Panc1 (cell line): ENCODE results near the gene ASCC1.

Experiments
- POLR2AphosphoS5 ChIP-seq: IDR thresholded peaks from 2 replicates; pipeline ENCODE4 v1.6.1; 2012; ENCODE audit warnings: mild to moderate bottlenecking, low read depth, low read length, moderate library complexity
- TF ChIP-seq, protein P1 (sequence below): fragments of 450-650 bp; IDR thresholded peaks from 2 replicates; pipeline ENCODE4 v1.5.1; 2017; ENCODE audit warnings: mild to moderate bottlenecking
- TF ChIP-seq, protein P2 (sequence below), 2 experiments: IDR thresholded peaks; 2 replicates each; pipeline ENCODE4 v1.6.1; 2011 to 2012; ENCODE audit warnings: low read depth in 2 of 2, control low read depth in 1 of 2, low read length in 1 of 2, mild to moderate bottlenecking in 1 of 2, moderate library complexity in 1 of 2; ENCODE audit not compliant: insufficient read depth in 1 of 2

GRCh38 chr10:72098301-72098835 lies 117.7 kb downstream of the ASCC1 start:
- TF ChIP-seq, protein P1, sequence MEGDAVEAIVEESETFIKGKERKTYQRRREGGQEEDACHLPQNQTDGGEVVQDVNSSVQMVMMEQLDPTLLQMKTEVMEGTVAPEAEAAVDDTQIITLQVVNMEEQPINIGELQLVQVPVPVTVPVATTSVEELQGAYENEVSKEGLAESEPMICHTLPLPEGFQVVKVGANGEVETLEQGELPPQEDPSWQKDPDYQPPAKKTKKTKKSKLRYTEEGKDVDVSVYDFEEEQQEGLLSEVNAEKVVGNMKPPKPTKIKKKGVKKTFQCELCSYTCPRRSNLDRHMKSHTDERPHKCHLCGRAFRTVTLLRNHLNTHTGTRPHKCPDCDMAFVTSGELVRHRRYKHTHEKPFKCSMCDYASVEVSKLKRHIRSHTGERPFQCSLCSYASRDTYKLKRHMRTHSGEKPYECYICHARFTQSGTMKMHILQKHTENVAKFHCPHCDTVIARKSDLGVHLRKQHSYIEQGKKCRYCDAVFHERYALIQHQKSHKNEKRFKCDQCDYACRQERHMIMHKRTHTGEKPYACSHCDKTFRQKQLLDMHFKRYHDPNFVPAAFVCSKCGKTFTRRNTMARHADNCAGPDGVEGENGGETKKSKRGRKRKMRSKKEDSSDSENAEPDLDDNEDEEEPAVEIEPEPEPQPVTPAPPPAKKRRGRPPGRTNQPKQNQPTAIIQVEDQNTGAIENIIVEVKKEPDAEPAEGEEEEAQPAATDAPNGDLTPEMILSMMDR: no peak
- TF ChIP-seq, protein P2, sequence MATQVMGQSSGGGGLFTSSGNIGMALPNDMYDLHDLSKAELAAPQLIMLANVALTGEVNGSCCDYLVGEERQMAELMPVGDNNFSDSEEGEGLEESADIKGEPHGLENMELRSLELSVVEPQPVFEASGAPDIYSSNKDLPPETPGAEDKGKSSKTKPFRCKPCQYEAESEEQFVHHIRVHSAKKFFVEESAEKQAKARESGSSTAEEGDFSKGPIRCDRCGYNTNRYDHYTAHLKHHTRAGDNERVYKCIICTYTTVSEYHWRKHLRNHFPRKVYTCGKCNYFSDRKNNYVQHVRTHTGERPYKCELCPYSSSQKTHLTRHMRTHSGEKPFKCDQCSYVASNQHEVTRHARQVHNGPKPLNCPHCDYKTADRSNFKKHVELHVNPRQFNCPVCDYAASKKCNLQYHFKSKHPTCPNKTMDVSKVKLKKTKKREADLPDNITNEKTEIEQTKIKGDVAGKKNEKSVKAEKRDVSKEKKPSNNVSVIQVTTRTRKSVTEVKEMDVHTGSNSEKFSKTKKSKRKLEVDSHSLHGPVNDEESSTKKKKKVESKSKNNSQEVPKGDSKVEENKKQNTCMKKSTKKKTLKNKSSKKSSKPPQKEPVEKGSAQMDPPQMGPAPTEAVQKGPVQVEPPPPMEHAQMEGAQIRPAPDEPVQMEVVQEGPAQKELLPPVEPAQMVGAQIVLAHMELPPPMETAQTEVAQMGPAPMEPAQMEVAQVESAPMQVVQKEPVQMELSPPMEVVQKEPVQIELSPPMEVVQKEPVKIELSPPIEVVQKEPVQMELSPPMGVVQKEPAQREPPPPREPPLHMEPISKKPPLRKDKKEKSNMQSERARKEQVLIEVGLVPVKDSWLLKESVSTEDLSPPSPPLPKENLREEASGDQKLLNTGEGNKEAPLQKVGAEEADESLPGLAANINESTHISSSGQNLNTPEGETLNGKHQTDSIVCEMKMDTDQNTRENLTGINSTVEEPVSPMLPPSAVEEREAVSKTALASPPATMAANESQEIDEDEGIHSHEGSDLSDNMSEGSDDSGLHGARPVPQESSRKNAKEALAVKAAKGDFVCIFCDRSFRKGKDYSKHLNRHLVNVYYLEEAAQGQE (IDR thresholded peaks at IDR 0.05; ENCODE audit: insufficient read depth in 1 of 2, low read depth in 2 of 2, low read length in 1 of 2): no peak
- no peak for TF ChIP-seq POLR2AphosphoS5
